Mesenchymal stem cell (in vitro differentiated cells and primary cell): ENCODE measurements around the gene MAP6.

Experiments
- DNase-seq: peaks from one replicate; pipeline ENCODE4 v3.0.0-alpha.2; 2013
- H2AFZ ChIP-seq: one replicate; pipeline ENCODE4 v1.6.1; 2013; ENCODE audit warnings: low read depth, mild to moderate bottlenecking, control low read depth, inconsistent platforms, low read length, moderate library complexity
- H2AK5ac ChIP-seq: 2 replicates; pipeline ENCODE4 v1.6.1; 2013; ENCODE audit warnings: low read length, moderate library complexity, mild to moderate bottlenecking, inconsistent platforms; ENCODE audit not compliant: severe bottlenecking
- H2BK120ac ChIP-seq: one replicate; pipeline ENCODE4 v1.6.1; 2013; ENCODE audit warnings: low read depth, mild to moderate bottlenecking, inconsistent platforms, low read length, moderate library complexity
- H2BK12ac ChIP-seq, 2 experiments: one replicate each; pipeline ENCODE4 v1.6.1; 2013; ENCODE audit warnings: inconsistent platforms in 2 of 2, low read length in 2 of 2, mild to moderate bottlenecking in 2 of 2, moderate library complexity in 2 of 2, control low read depth in 1 of 2
- H2BK15ac ChIP-seq: one replicate; pipeline ENCODE4 v1.6.1; 2013; ENCODE audit warnings: mild to moderate bottlenecking, low read depth, inconsistent platforms; ENCODE audit not compliant: poor library complexity, severe bottlenecking
- H2BK5ac ChIP-seq: 2 replicates; pipeline ENCODE4 v1.6.1; 2013; ENCODE audit warnings: low read depth, mild to moderate bottlenecking, low read length, control low read depth, inconsistent platforms; ENCODE audit not compliant: poor library complexity, severe bottlenecking
- H3K14ac ChIP-seq, 2 experiments: one replicate each; pipeline ENCODE4 v1.6.1; 2013; ENCODE audit warnings: inconsistent platforms in 2 of 2, low read length in 2 of 2, control low read depth in 1 of 2, mild to moderate bottlenecking in 1 of 2, moderate library complexity in 1 of 2
- H3K18ac ChIP-seq, 2 experiments: one replicate each; pipeline ENCODE4 v1.6.1; 2013; ENCODE audit warnings: inconsistent platforms in 2 of 2, low read length in 2 of 2, control low read depth in 1 of 2, low read depth in 1 of 2, mild to moderate bottlenecking in 1 of 2
- H3K23ac ChIP-seq, 2 experiments: one replicate each; pipeline ENCODE4 v1.6.1; 2013; ENCODE audit warnings: inconsistent platforms in 2 of 2, low read length in 2 of 2, mild to moderate bottlenecking in 2 of 2, moderate library complexity in 2 of 2, control low read depth in 1 of 2
- H3K27ac ChIP-seq: 2 replicates; pipeline ENCODE4 v1.5.1; 2013; ENCODE audit warnings: mild to moderate bottlenecking, moderate library complexity, low read length, control low read depth, inconsistent platforms; ENCODE audit not compliant: poor library complexity, severe bottlenecking
- H3K27me3 ChIP-seq, 2 experiments: 2 replicates each; pipeline versions ENCODE4 v1.6.1 to v1.7.0; 2013; ENCODE audit warnings: low read length in 2 of 2, mild to moderate bottlenecking in 2 of 2, moderate library complexity in 2 of 2, control low read depth in 1 of 2, inconsistent platforms in 1 of 2; ENCODE audit not compliant: control insufficient read depth in 1 of 2, insufficient read depth in 1 of 2
- H3K36me3 ChIP-seq, 2 experiments: 2 replicates each; pipeline versions ENCODE4 v1.6.1 to v1.7.0; 2013; ENCODE audit warnings: low read length in 2 of 2, control low read depth in 1 of 2, inconsistent platforms in 1 of 2, low read depth in 1 of 2, mild to moderate bottlenecking in 1 of 2; ENCODE audit not compliant: insufficient read depth in 2 of 2, control insufficient read depth in 1 of 2
- H3K4ac ChIP-seq, 2 experiments: one replicate each; pipeline ENCODE4 v1.6.1; 2013; ENCODE audit warnings: inconsistent platforms in 2 of 2, low read length in 2 of 2, mild to moderate bottlenecking in 2 of 2, moderate library complexity in 2 of 2, control low read depth in 1 of 2, low read depth in 1 of 2
- H3K4me1 ChIP-seq: 2 replicates; pipeline ENCODE4 v1.6.1; 2013; ENCODE audit warnings: low read depth, low read length, control low read depth; ENCODE audit not compliant: control insufficient read depth, insufficient read depth
- H3K4me2 ChIP-seq: 2 replicates; pipeline ENCODE4 v1.6.1; 2013; ENCODE audit warnings: low read length, mild to moderate bottlenecking, inconsistent platforms; ENCODE audit not compliant: poor library complexity, severe bottlenecking
- H3K4me3 ChIP-seq, 2 experiments: 2 replicates each; pipeline versions ENCODE4 v1.5.1 to v1.7.0; 2013; ENCODE audit warnings: low read length in 2 of 2, mild to moderate bottlenecking in 2 of 2, control low read depth in 1 of 2, low read depth in 1 of 2; ENCODE audit not compliant: insufficient read depth in 1 of 2
- H3K79me1 ChIP-seq: replicated peaks from 2 replicates; pipeline ENCODE4 v1.6.1; 2013; ENCODE audit warnings: mild to moderate bottlenecking, control low read depth, low read length, inconsistent platforms; ENCODE audit not compliant: poor library complexity, severe bottlenecking
- H3K9ac ChIP-seq: 2 replicates; pipeline ENCODE4 v1.7.0; 2013; ENCODE audit warnings: mild to moderate bottlenecking, low read length, moderate library complexity
- H3K9me3 ChIP-seq: 2 replicates; pipeline ENCODE4 v1.7.0; 2013; ENCODE audit warnings: mild to moderate bottlenecking, low read length; ENCODE audit not compliant: control insufficient read depth
- H4K8ac ChIP-seq: one replicate; pipeline ENCODE4 v1.6.1; 2013; ENCODE audit warnings: inconsistent platforms, mild to moderate bottlenecking, low read length, moderate library complexity
- H4K91ac ChIP-seq: one replicate; pipeline ENCODE4 v1.6.1; 2013; ENCODE audit warnings: mild to moderate bottlenecking, low read length, inconsistent platforms
- WGBS: methylation state at CpG from one replicate; pipeline ENCODE4 v1.1.7; 2013; ENCODE audit warnings: mixed read lengths; 5-methylcytosine and 5-hydroxymethylcytosine counted together

Gene MAP6

DNA sequence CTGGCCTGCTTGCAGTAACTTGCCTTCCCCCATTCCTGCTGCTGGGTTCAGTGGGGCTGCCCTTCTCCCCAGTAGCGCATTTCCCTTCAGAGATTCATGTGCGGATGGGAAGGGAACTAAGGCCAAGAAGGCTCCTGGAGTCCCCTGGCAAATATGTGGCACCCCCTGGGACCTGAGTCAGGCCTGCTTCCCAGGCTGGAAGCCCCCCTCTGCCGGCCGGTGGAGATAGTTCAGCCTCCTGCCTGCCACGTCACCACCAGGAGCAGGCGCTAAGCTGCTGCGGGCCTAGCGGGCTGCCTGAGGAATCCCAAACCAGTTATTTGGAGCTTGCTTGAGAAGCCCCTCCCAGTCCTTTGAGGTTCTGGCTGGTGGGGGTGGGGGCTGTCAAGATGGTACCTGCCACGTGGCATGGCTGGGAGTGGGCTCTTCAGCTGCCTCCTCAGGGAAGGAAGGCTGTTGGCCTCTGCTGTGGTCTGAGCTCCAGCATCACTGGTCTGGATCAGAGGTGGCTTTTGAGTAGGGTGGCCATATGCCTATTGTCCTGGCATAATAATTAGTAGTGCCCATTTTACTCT lies 104.8 kb downstream of the MAP6 start:
- peak overlapping the region; percentile 58 to 98 for H3K4ac ChIP-seq
- H3K4me2 ChIP-seq, result peak overlapping the region; percentile 82
- peak overlapping the region; percentile 83 for H4K91ac ChIP-seq
- 0% methylated on average over 9 of the region's 9 CpGs for WGBS
- no peaks in the 10 kb centered on the region for H3K27me3 ChIP-seq
- peak overlapping the region; percentile 1 for H2BK120ac ChIP-seq
- DNase-seq, result peak; percentile 90
- H3K23ac ChIP-seq, result peak overlapping the region in 1 of 2 experiments; percentile 2
- peaks cover 29 to 35% of the 10 kb centered on the region in 2 experiments for H3K36me3 ChIP-seq
- H3K9me3 ChIP-seq, result no peaks in the 10 kb centered on the region
- H3K9ac ChIP-seq, result peak overlapping the region; percentile 95
- peak overlapping the region; percentile 68 to 84 for H3K18ac ChIP-seq
- peaks cover 2% of the 10 kb centered on the region for H3K79me1 ChIP-seq
- peak overlapping the region; percentile 61 to 83 for H2BK12ac ChIP-seq
- peak overlapping the region; percentile 99 for H2AK5ac ChIP-seq
- H2BK15ac ChIP-seq, result no peak overlapping the region
- peak overlapping the region; percentile 86 to 92 for H3K4me3 ChIP-seq
- H3K27ac ChIP-seq, result peak overlapping the region; percentile 99
- peak overlapping the region in 1 of 2 experiments; percentile 98 for H3K14ac ChIP-seq
- H3K4me1 ChIP-seq, result peaks cover 51% of the 10 kb centered on the region
- H4K8ac ChIP-seq, result peak overlapping the region; percentile 77
- H2AFZ ChIP-seq, result no peak overlapping the region
- peak overlapping the region; percentile 36 for H2BK5ac ChIP-seq

DNA sequence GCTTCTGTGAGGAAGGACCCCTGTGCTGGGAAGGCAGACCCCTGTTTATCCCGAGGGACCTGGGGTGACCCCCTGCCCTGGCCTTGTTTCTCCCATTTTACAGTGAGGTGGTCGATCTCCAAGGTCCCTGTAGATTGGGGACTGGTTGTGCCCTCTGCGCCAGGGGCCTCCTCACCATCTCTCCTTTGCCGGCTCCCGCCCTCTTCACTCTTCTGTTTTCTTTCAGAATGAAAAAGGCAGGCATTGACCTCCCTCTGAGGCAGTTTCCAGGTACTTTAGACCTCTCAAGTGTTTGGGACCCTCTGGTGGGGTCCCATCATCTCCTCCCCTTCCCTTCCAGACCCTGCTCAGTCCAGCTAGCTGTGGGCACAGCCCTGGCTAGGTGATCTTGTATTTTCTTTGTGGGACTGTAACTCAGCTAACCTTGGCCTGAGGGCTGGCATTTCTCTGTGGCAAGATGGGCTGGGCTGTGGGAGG lies 105.3 kb downstream of the MAP6 start:
- H3K36me3 ChIP-seq, result peaks cover 24 to 30% of the 10 kb centered on the region in 2 experiments
- under 1% methylated on average over 5 of the region's 5 CpGs for WGBS

DNA sequence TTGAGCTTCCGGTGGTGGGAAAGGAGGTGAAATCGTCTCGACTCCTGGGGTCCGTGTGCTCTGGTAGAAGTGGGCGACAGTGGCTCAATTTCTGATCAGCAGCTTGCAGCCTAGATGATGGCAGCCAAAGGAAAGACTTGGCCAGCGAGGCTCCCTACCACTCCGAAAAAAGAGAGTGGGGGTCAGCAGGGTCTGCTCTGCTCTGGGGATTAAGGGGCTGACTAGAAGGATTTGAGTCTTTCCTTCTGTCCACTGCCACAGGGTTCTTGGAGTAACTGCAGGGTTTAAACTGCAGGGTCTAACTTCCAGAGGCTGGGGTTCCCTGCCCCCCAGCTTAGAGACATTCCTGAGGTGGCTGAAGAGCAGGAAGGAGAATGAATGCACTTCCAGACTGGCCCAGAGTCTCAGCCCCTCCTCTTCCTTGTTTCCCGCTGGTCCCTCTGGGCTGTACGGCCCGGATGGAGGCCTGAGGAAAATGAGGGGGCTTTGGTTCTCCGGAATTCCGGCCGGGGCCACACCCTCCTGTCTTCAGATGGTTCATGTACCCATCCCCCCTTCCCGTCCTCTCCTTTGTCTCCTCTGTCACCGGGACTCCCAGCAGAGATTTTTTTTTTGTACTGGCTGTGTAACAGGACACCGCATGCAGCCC lies 105.9 kb downstream of the MAP6 start:
- H2BK120ac ChIP-seq, result peak overlapping the region; percentile 1
- DNase-seq, result peak; percentile 69
- peak overlapping the region in 1 of 2 experiments; percentile 98 for H3K14ac ChIP-seq
- peak overlapping the region; percentile 99 for H4K91ac ChIP-seq
- peak overlapping the region; percentile 23 to 56 for H2BK12ac ChIP-seq
- H3K9me3 ChIP-seq, result no peaks in the 10 kb centered on the region
- no peak overlapping the region for H2AFZ ChIP-seq
- H3K9ac ChIP-seq, result peak overlapping the region; percentile 95
- WGBS, result 0% methylated on average over 16 of the region's 16 CpGs
- H3K4me2 ChIP-seq, result peak overlapping the region; percentile 82
- H4K8ac ChIP-seq, result peak overlapping the region; percentile 84
- H3K79me1 ChIP-seq, result no peaks in the 10 kb centered on the region
- peak overlapping the region; percentile 84 to 97 for H3K18ac ChIP-seq
- peaks cover 18 to 24% of the 10 kb centered on the region in 2 experiments for H3K36me3 ChIP-seq
- H2BK5ac ChIP-seq, result peak overlapping the region; percentile 98
- H3K27ac ChIP-seq, result peak overlapping the region; percentile 99
- peaks cover 51% of the 10 kb centered on the region for H3K4me1 ChIP-seq
- peak overlapping the region; percentile 99 for H2AK5ac ChIP-seq
- peak overlapping the region in 1 of 2 experiments; percentile 66 for H3K23ac ChIP-seq
- no peaks in the 10 kb centered on the region for H3K27me3 ChIP-seq
- peak overlapping the region; percentile 86 to 92 for H3K4me3 ChIP-seq
- peak overlapping the region; percentile 12 for H2BK15ac ChIP-seq
- H3K4ac ChIP-seq, result peak overlapping the region; percentile 98

More for the DNA sequence above, 105.3 kb downstream of the MAP6 start:
- Histone ChIP-seq H3K23ac (peak overlapping the region in 1 of 2 experiments; percentile 2), H3K9ac (peak overlapping the region; percentile 95), H3K4me1 (peaks cover 50% of the 10 kb centered on the region), H3K9me3 (no peaks in the 10 kb centered on the region), H3K4me2 (peak overlapping the region; percentile 82), H2BK5ac (peak overlapping the region; percentile 3), H3K4me3 (peak overlapping the region; percentile 86 to 92), H3K79me1 (no peaks in the 10 kb centered on the region), H3K27me3 (no peaks in the 10 kb centered on the region), H2AK5ac (peak overlapping the region; percentile 99), H3K18ac (peak overlapping the region; percentile 84 to 97), H3K14ac (peak overlapping the region in 1 of 2 experiments; percentile 98), H2BK120ac (peak overlapping the region; percentile 1), H2AFZ (no peak overlapping the region), H4K91ac (peak overlapping the region; percentile 83), H2BK12ac (peak overlapping the region; percentile 61 to 83), H2BK15ac (peak overlapping the region; percentile 55), H3K4ac (peak overlapping the region; percentile 58 to 98), H4K8ac (peak overlapping the region; percentile 77), H3K27ac (peak overlapping the region; percentile 99)
- DNase-seq, result no peak
